PFSK-1 (cell line): ENCODE measurements around the gene PEX11A.

ENCODE experiments used
- POLR2AphosphoS5 ChIP-seq: IDR thresholded peaks from 2 replicates; pipeline ENCODE4 v1.6.1; 2012; ENCODE audit warnings: low read depth, mild to moderate bottlenecking, control low read depth, low read length, moderate library complexity
- SIN3A ChIP-seq: IDR thresholded peaks from 2 replicates; pipeline ENCODE4 v1.6.1; 2012; ENCODE audit warnings: mild to moderate bottlenecking, low read length, moderate library complexity, borderline replicate concordance; ENCODE audit not compliant: insufficient read depth
- TF ChIP-seq, protein P1 (sequence below), 2 experiments: IDR thresholded peaks; 2 replicates each; pipeline versions ENCODE4 v1.6.1 to v1.8.0; 2011 to 2012; ENCODE audit warnings: low read depth in 2 of 2, low read length in 2 of 2, control low read depth in 1 of 2, inconsistent platforms in 1 of 2, mild to moderate bottlenecking in 1 of 2, moderate library complexity in 1 of 2; ENCODE audit not compliant: insufficient read depth in 1 of 2

DNA sequence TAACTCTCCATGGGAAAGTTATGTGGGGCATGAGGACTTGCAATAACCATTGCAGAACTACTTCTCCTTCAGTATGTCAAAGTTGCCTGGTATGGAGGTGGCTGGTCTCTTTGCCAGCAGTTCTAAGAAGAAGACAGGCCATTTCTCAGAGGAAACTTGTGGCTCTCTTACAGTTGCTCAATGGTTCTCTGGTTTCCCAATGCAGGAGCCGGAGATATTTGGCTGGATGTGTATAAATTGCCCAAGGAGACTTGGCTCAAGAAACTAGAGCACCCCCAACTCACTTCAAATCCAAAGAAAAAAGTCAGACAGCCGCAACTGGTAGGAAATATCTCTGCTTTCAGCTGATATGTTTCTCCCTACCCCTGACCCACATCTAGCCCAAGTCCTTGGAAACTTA is 24.2 kb upstream of the PEX11A start:
- TF ChIP-seq, protein P1, sequence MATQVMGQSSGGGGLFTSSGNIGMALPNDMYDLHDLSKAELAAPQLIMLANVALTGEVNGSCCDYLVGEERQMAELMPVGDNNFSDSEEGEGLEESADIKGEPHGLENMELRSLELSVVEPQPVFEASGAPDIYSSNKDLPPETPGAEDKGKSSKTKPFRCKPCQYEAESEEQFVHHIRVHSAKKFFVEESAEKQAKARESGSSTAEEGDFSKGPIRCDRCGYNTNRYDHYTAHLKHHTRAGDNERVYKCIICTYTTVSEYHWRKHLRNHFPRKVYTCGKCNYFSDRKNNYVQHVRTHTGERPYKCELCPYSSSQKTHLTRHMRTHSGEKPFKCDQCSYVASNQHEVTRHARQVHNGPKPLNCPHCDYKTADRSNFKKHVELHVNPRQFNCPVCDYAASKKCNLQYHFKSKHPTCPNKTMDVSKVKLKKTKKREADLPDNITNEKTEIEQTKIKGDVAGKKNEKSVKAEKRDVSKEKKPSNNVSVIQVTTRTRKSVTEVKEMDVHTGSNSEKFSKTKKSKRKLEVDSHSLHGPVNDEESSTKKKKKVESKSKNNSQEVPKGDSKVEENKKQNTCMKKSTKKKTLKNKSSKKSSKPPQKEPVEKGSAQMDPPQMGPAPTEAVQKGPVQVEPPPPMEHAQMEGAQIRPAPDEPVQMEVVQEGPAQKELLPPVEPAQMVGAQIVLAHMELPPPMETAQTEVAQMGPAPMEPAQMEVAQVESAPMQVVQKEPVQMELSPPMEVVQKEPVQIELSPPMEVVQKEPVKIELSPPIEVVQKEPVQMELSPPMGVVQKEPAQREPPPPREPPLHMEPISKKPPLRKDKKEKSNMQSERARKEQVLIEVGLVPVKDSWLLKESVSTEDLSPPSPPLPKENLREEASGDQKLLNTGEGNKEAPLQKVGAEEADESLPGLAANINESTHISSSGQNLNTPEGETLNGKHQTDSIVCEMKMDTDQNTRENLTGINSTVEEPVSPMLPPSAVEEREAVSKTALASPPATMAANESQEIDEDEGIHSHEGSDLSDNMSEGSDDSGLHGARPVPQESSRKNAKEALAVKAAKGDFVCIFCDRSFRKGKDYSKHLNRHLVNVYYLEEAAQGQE (IDR thresholded peaks at IDR 0.05; ENCODE audit: insufficient read depth in 1 of 2, low read depth in 2 of 2, low read length in 2 of 2) = no peak
- TF ChIP-seq SIN3A (no peak), POLR2AphosphoS5 (no peak)
